SW 1271 (cell line): ENCODE measurements around the gene NT5M.

ENCODE experiments used
- DNase-seq, 2 experiments: peaks; one replicate each; lab custom pipeline; 2025; lab: John Stamatoyannopoulos, UW

Gene NT5M

DNA sequence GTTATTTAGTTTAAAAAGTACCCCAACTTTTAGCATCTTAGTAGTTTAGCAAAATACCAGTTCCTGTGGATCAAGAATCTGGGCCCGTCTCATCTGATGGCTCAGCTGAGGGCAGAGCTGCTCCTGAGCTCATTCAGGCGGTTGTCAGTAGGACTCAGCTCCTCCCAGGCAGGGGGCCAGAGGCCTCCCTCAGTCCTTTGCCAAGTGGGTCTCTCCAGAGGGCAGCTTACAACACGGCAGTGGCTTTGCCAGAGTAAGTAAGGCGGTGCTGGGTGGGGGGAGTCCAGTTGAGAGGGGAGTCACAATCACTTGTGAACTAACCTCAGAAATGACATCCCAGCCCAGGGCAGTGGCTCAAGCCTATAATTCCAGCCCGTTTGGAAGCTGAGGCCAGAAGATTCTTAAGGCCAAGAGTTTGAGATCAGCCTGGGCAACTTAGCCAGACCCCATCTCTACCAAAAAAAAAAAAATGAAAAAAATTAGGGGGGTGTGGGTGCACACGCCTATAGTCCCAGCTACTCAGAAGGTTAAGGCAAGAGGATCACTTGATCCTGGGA is 92.2 kb downstream of the NT5M start:
- no peak for DNase-seq

DNA sequence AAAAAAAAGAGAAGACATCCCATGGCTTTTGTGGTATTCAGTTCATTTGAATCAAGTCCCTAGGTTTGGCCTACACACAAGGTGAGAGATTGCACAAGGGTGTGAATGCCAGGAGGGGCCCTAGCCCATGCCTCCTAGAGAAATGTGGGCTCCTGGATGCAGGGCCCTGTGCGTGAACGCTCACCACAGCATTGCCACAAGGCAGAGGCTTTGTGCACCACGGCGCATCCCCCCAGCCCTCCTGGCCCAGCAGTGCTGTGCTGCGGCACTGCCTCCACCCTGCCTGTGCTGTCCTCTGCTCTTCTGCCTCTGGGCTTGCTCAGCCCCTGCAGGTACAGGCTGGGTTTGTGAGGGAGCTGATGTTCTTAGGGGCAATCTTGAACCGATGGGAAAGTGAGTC is 92.7 kb downstream of the NT5M start:
- no peak for DNase-seq
